Measurements from ENCODE around the gene MAN2A2. TPM values are rescaled to one million over a fixed set of nuclear protein-coding genes. Genes with fewer than 3 reads are reported as not detected.
A peak's percentile ranks its signal among the peaks of the same experiment; 100 is the strongest.

MAN2A2 gene
- total and polyA plus RNA-seq, 9 of the 15 experiments (the other 6 are each of a cell fraction or from before 2014, with no cell fraction given) = 7.3 to 151 (median 43.4) TPM

GRCh38 chr15:90931828-90932659 lies 28.9 kb downstream of the MAN2A2 start, which contains the start of gene HDDC3 (continued):
- TF ChIP-seq ELK1 (CRISPR knock-in tag; IDR thresholded peaks at IDR 0.05) (no peak), ZNF232 (CRISPR knock-in tag; IDR thresholded peaks at IDR 0.05) (no peak), MTF1 (CRISPR knock-in tag; IDR thresholded peaks at IDR 0.05; ENCODE audit: borderline replicate concordance) (no peak), SUPT5H (IDR thresholded peaks at IDR 0.05) (peak; percentile 89), HNRNPH1 (optimal IDR thresholded peaks at IDR 0.05; ENCODE audit: low read depth, low read length) (no peak), ZMIZ1 (IDR thresholded peaks at IDR 0.05; ENCODE audit: low read depth in 2 of 2, low read length in 2 of 2) (peak in 1 of 2 experiments; percentile 75; a peak in 1 of 4 replicates), PHF8 (IDR thresholded peaks at IDR 0.05; ENCODE audit: borderline replicate concordance, low read length) (peak; percentile 86; the same call in 1 of the 2 replicates), ZBTB43 (CRISPR knock-in tag; IDR thresholded peaks at IDR 0.05) (no peak), ZNF282 (CRISPR knock-in tag; IDR thresholded peaks at IDR 0.05) (no peak), SMAD3 (CRISPR knock-in tag; conservative IDR thresholded peaks at IDR 0.05) (no peak), SIN3B (IDR thresholded peaks at IDR 0.05; ENCODE audit: low read depth) (peak; percentile 79), ID3 (CRISPR knock-in tag; IDR thresholded peaks at IDR 0.05) (no peak), ID3 (tag; IDR thresholded peaks at IDR 0.05) (no peak), MTA3 (IDR thresholded peaks at IDR 0.05; ENCODE audit: borderline replicate concordance) (peak; percentile 81; the same call in 1 of the 2 replicates), PBX2 (CRISPR knock-in tag; IDR thresholded peaks at IDR 0.05; ENCODE audit: low read depth) (no peak), PBX2 (tag; conservative IDR thresholded peaks at IDR 0.05; ENCODE audit: low read depth) (no peak), HNRNPL (IDR thresholded peaks at IDR 0.05; ENCODE audit: low read depth, low read length) (peak; percentile 59; the same call in 1 of the 2 replicates), NFIC (IDR thresholded peaks at IDR 0.05) (peak; percentile 43)
